ENCODE measurements around the gene TIE1. TPM values are rescaled to one million over a fixed set of nuclear protein-coding genes. Genes with fewer than 3 reads are reported as not detected.

TIE1 gene
- total RNA-seq, 4 donors from 2014 or later, result 15.9 to 27.9 (median 20.7) TPM

DNA sequence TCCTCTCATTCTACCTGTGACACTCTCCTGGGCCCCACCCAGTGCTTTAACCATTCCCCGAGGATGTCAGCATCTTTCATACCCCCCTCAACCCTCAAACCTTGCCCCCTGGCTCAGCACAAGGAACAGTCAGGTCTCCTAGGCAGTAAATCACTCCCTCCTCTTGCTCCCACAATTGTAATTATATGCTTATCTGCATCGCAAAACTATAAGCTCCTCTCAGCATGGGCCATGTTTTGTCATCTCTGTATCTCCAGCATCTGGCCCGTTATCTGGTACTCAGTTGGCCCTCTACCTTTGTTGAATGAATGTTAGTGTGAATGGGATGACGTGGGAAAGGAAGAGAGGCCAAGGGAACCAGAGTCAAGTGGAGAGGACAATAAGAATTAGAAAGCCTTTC, 69.8 kb downstream of the TIE1 start:
- intact Hi-C loops (cut with DNase I; ENCODE audit: low total_unique reads), result no loop called here
- H3K27ac ChIP-seq, result no peak overlapping the region
- H3K36me3 ChIP-seq, result peaks cover 0 to under 1% of the 10 kb centered on the region in 2 donors
- H3K4me3 ChIP-seq, result no peak overlapping the region
- DNase-seq, result no peak
- no peak for ATAC-seq
- H3K27me3 ChIP-seq, result no peaks in the 10 kb centered on the region
- H3K9me3 ChIP-seq, result no peaks in the 10 kb centered on the region
- TF ChIP-seq, protein P1, sequence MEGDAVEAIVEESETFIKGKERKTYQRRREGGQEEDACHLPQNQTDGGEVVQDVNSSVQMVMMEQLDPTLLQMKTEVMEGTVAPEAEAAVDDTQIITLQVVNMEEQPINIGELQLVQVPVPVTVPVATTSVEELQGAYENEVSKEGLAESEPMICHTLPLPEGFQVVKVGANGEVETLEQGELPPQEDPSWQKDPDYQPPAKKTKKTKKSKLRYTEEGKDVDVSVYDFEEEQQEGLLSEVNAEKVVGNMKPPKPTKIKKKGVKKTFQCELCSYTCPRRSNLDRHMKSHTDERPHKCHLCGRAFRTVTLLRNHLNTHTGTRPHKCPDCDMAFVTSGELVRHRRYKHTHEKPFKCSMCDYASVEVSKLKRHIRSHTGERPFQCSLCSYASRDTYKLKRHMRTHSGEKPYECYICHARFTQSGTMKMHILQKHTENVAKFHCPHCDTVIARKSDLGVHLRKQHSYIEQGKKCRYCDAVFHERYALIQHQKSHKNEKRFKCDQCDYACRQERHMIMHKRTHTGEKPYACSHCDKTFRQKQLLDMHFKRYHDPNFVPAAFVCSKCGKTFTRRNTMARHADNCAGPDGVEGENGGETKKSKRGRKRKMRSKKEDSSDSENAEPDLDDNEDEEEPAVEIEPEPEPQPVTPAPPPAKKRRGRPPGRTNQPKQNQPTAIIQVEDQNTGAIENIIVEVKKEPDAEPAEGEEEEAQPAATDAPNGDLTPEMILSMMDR (IDR thresholded peaks at IDR 0.05 in 4 of 5, conservative IDR thresholded peaks at IDR 0.05 in 1 of 5), result no peak
- TF ChIP-seq POLR2A (IDR thresholded peaks at IDR 0.05), result no peak
- H3K4me1 ChIP-seq, result peaks cover 21 to 24% of the 10 kb centered on the region in 2 donors
- in situ Hi-C loops (cut with MboI; ENCODE audit: low sequenced_read_pairs in 4 of 4), result no loop called here

DNA sequence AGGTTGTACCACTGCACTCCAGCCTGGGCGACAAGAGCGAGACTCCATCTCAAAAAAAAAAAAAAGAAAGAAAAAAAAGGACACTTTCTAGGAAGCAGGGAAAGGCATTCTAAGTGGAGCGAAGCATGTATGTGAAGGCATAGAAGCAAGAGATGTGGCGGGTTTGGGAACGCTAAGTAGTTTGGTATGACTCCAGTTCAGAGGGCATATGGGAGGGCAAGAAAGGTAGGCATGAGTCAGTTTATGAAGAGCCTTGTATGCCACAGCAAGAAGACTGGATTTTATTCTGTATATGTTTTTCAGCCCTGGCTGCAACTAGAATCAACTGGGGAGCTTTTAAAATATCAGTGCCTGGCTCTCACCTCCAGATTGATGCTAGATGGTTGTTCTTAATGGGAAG, 71.4 kb downstream of the TIE1 start:
- peaks cover 12 to 14% of the 10 kb centered on the region in 2 donors for H3K4me1 ChIP-seq

More for the DNA sequence above, 71.4 kb downstream of the TIE1 start:
- Histone ChIP-seq H3K9me3 (no peaks in the 10 kb centered on the region), H3K4me3 (no peak overlapping the region), H3K27me3 (no peaks in the 10 kb centered on the region), H3K27ac (no peak overlapping the region), H3K36me3 (no peaks in the 10 kb centered on the region)
- ATAC-seq (no peak), DNase-seq (no peak)
- intact Hi-C loops (cut with DNase I; ENCODE audit: low total_unique reads) (no loop called here), in situ Hi-C loops (cut with MboI; ENCODE audit: low sequenced_read_pairs in 4 of 4) (no loop called here)
- no peak for TF ChIP-seq POLR2A (IDR thresholded peaks at IDR 0.05)
- TF ChIP-seq, protein P1 (IDR thresholded peaks at IDR 0.05 in 4 of 5, conservative IDR thresholded peaks at IDR 0.05 in 1 of 5), result no peak

Small RNAs within 50 kb of the gene (microRNA-seq; reads per million reads assigned to microRNA genes)
- 0.85 to 1.2 reads per million in 2 donors for gene MIR6734 (ENCODE audit: borderline replicate concordance in 2 of 2)

Other genes starting within 250 kb of the TIE1 start
- 10 to 100 TPM; 41.2 to 68.4 (median 59.1) TPM for gene EBNA1BP2, start 128.7 kb upstream of the TIE1 start, total RNA-seq
- gene CFAP57, start 128.7 kb upstream of the TIE1 start, total RNA-seq, result under 1 TPM in 2 of 4 donors, not detected in 2; 0.10 to 0.13 TPM
- not detected for gene TMEM125, start 31.0 kb upstream of the TIE1 start, total RNA-seq
- gene C1orf210, start 15.4 kb upstream of the TIE1 start, total RNA-seq, result under 1 TPM in 1 of 4 donors, not detected in 3; 0.27 TPM
- not detected for gene MPL, start 36.8 kb downstream of the TIE1 start, total RNA-seq
- 1 to 10 TPM in 1 of 4 donors, under 1 TPM in 3; 0.46 to 2.4 (median 0.76) TPM for gene CDC20, start 58.0 kb downstream of the TIE1 start, total RNA-seq
- 10 to 100 TPM; 19.6 to 26.7 (median 21.4) TPM for gene ELOVL1, start 67.0 kb downstream of the TIE1 start, total RNA-seq
- 10 to 100 TPM; 14.9 to 30.8 (median 23.8) TPM for gene MED8, start 88.8 kb downstream of the TIE1 start, total RNA-seq
- gene SZT2, start 88.9 kb downstream of the TIE1 start, total RNA-seq, result 10 to 100 TPM; 15.9 to 20.9 (median 17.9) TPM
- 10 to 100 TPM in 2 of 4 donors, 1 to 10 TPM in 2; 7.4 to 13.4 (median 10.7) TPM for gene HYI, start 152.9 kb downstream of the TIE1 start, total RNA-seq
- 1 to 10 TPM; 1.8 to 2.6 (median 2.5) TPM for gene PTPRF, start 229.9 kb downstream of the TIE1 start, total RNA-seq